IMR-90 (cell line): Measurements from ENCODE around the gene USP14. TPM values are rescaled to one million over a fixed set of nuclear protein-coding genes. Genes with fewer than 3 reads are reported as not detected.

ENCODE experiments used
- ATAC-seq: fragments of 200-7000 bp; cut with Tn5 transposase; 2 replicates; pipeline ENCODE4 v1.9.1; 2020; ENCODE audit warnings: low read depth, mild to moderate bottlenecking, moderate library complexity
- BruUV-seq: library from RNA; stranded (reverse); fragments of 400-500 nt; replicated peaks from 2 replicates; lab custom pipeline; 2021; lab: Mats Ljungman, UMichigan
- CTCF ChIA-PET: fragments of 300-600 bp; formaldehyde crosslinking; extraction: SDS; loops from one replicate; lab custom pipeline; 2021; ENCODE audit warnings: antibody characterized with exemption; lab: Yijun Ruan, JAX
- POLR2A ChIA-PET: fragments of 300-600 bp; sonication (Branson Sonifier 250); formaldehyde crosslinking; loops from one replicate; lab custom pipeline; 2022; ENCODE audit warnings: antibody characterized with exemption; ENCODE audit not compliant: unreplicated experiment; lab: Charles Lee
- DNase-seq: peaks from one replicate; pipeline ENCODE4 v3.0.0; 2013
- H2AFZ ChIP-seq: replicated peaks from 2 replicates; pipeline ENCODE3; 2013; ENCODE audit warnings: low read length, mild to moderate bottlenecking; ENCODE audit not compliant: poor library complexity
- H2AK5ac ChIP-seq: 2 replicates; pipeline ENCODE4 v1.6.1; 2013; ENCODE audit warnings: low read depth, low read length, inconsistent platforms
- H2AK9ac ChIP-seq: replicated peaks from 2 replicates; pipeline ENCODE3; 2013; ENCODE audit warnings: mild to moderate bottlenecking, low read depth, low read length, moderate library complexity; ENCODE audit not compliant: poor library complexity
- H2BK120ac ChIP-seq: 2 replicates; pipeline ENCODE4 v1.6.1; 2013; ENCODE audit warnings: low read depth, low read length, inconsistent platforms
- H2BK15ac ChIP-seq: 3 replicates; pipeline ENCODE4 v1.6.1; 2013; ENCODE audit warnings: low read depth, low read length, inconsistent platforms
- H2BK20ac ChIP-seq: 2 replicates; pipeline ENCODE4 v1.6.1; 2013; ENCODE audit warnings: low read depth, mild to moderate bottlenecking, inconsistent platforms, low read length, moderate library complexity
- H2BK5ac ChIP-seq: 2 replicates; pipeline ENCODE4 v1.6.1; 2013; ENCODE audit warnings: mild to moderate bottlenecking, low read depth, low read length, inconsistent platforms; ENCODE audit not compliant: poor library complexity, severe bottlenecking
- H3K14ac ChIP-seq: replicated peaks from 2 replicates; pipeline ENCODE4 v1.6.1; 2013; ENCODE audit warnings: low read depth, low read length, inconsistent platforms
- H3K18ac ChIP-seq: 2 replicates; pipeline ENCODE4 v1.6.1; 2013; ENCODE audit warnings: low read depth, low read length, control low read depth
- H3K23ac ChIP-seq: 2 replicates; pipeline ENCODE4 v1.6.1; 2013; ENCODE audit warnings: low read depth, low read length, inconsistent platforms
- H3K27ac ChIP-seq: 2 replicates; pipeline ENCODE4 v1.5.1; 2013; ENCODE audit warnings: mild to moderate bottlenecking, control low read depth, low read length; ENCODE audit not compliant: insufficient read depth
- H3K27me3 ChIP-seq: 2 replicates; pipeline ENCODE4 v1.6.1; 2013; ENCODE audit warnings: low read length; ENCODE audit not compliant: control insufficient read depth, insufficient read depth
- H3K36me3 ChIP-seq: 2 replicates; pipeline ENCODE4 v1.6.1; 2013; ENCODE audit warnings: low read length, mixed read lengths; ENCODE audit not compliant: control insufficient read depth, insufficient read depth
- H3K4ac ChIP-seq: 2 replicates; pipeline ENCODE4 v1.6.1; 2013; ENCODE audit warnings: low read depth, low read length, inconsistent platforms
- H3K4me1 ChIP-seq: 2 replicates; pipeline ENCODE4 v1.6.1; 2013; ENCODE audit warnings: low read length, mixed read lengths; ENCODE audit not compliant: control insufficient read depth, insufficient read depth
- H3K4me2 ChIP-seq: 2 replicates; pipeline ENCODE4 v1.6.1; 2013; ENCODE audit warnings: low read depth, mild to moderate bottlenecking, control low read depth, low read length, moderate library complexity
- H3K4me3 ChIP-seq: 2 replicates; pipeline ENCODE4 v1.5.1; 2013; ENCODE audit warnings: low read depth, mild to moderate bottlenecking, control low read depth, low read length, moderate library complexity; ENCODE audit not compliant: insufficient read depth
- H3K56ac ChIP-seq: 2 replicates; pipeline ENCODE4 v1.6.1; 2013; ENCODE audit warnings: low read length, inconsistent platforms; ENCODE audit not compliant: insufficient read depth; ENCODE audit errors: extremely low read depth
- H3K79me1 ChIP-seq, 2 experiments: 2 replicates each; pipeline ENCODE4 v1.6.1; 2013; ENCODE audit warnings: low read length in 2 of 2, inconsistent platforms in 1 of 2, low read depth in 1 of 2
- H3K9ac ChIP-seq: 2 replicates; pipeline ENCODE4 v1.6.1; 2013; ENCODE audit warnings: low read depth, low read length, control low read depth
- H3K9me1 ChIP-seq: 2 replicates; pipeline ENCODE4 v1.6.1; 2013; ENCODE audit warnings: low read length, inconsistent platforms; ENCODE audit not compliant: insufficient read depth
- H3K9me3 ChIP-seq: 2 replicates; pipeline ENCODE4 v1.6.1; 2013; ENCODE audit warnings: low read length; ENCODE audit not compliant: control insufficient read depth, insufficient read depth
- H4K20me1 ChIP-seq: 2 replicates; pipeline ENCODE4 v1.6.1; 2013; ENCODE audit warnings: low read length, inconsistent platforms; ENCODE audit not compliant: insufficient read depth
- H4K5ac ChIP-seq: 2 replicates; pipeline ENCODE4 v1.6.1; 2013; ENCODE audit warnings: mild to moderate bottlenecking, low read depth, low read length, control low read depth
- H4K8ac ChIP-seq, 2 experiments: 2 replicates each; pipeline ENCODE4 v1.6.1; 2013; ENCODE audit warnings: low read depth in 2 of 2, low read length in 2 of 2, control low read depth in 1 of 2, inconsistent platforms in 1 of 2
- H4K91ac ChIP-seq: 2 replicates; pipeline ENCODE4 v1.6.1; 2013; ENCODE audit warnings: low read depth, low read length, inconsistent platforms; ENCODE audit not compliant: insufficient read depth
- CEBPB ChIP-seq: IDR thresholded peaks from 2 replicates; pipeline ENCODE4 v1.6.1; 2012; ENCODE audit warnings: low read depth, low read length, improper control_type of control experiment
- CHD1 ChIP-seq: IDR thresholded peaks from 2 replicates; pipeline ENCODE4 v1.6.1; 2012; ENCODE audit warnings: low read depth, low read length, improper control_type of control experiment
- CTCF ChIP-seq: conservative IDR thresholded peaks from 2 replicates; pipeline ENCODE4 v1.5.1; 2012; ENCODE audit warnings: mild to moderate bottlenecking, low read depth, low read length, improper control_type of control experiment
- FOS ChIP-seq: fragments of 150-350 bp; IDR thresholded peaks from 2 replicates; pipeline ENCODE4 v1.6.1; 2016; ENCODE audit warnings: low read depth, low read length
- MAZ ChIP-seq: IDR thresholded peaks from 2 replicates; pipeline ENCODE4 v1.6.1; 2012; ENCODE audit warnings: low read depth, mild to moderate bottlenecking, low read length, improper control_type of control experiment, moderate library complexity, borderline replicate concordance
- MXI1 ChIP-seq: IDR thresholded peaks from 2 replicates; pipeline ENCODE4 v1.6.1; 2012; ENCODE audit warnings: low read depth, mild to moderate bottlenecking, low read length, moderate library complexity, borderline replicate concordance
- RAD21 ChIP-seq: IDR thresholded peaks from 2 replicates; pipeline ENCODE4 v1.6.1; 2012; ENCODE audit warnings: low read length, improper control_type of control experiment
- RFX5 ChIP-seq: IDR thresholded peaks from 2 replicates; pipeline ENCODE4 v1.8.0; 2012; ENCODE audit warnings: low read depth, mild to moderate bottlenecking, low read length, moderate library complexity
- USF2 ChIP-seq: fragments of 150-350 bp; IDR thresholded peaks from 2 replicates; pipeline ENCODE4 v1.6.1; 2017; ENCODE audit warnings: mild to moderate bottlenecking, antibody characterized with exemption, low read length, low read depth
- WGBS, 2 experiments: methylation state at CpG; one replicate each; pipeline versions ENCODE4 v1.1.5 to v1.1.7; 2013; ENCODE audit warnings: missing lambda C conversion rate in 2 of 2; ENCODE audit not compliant: insufficient read length in 1 of 2; ENCODE audit errors: extremely low coverage in 2 of 2; 5-methylcytosine and 5-hydroxymethylcytosine counted together
- dilution Hi-C: fragments of 300-500 bp; cut with HindIII; formaldehyde crosslinking; loops from one replicate; pipeline ENCODE4 v1.14.3; 2018; ENCODE audit warnings: low sequenced_read_pairs; ENCODE audit not compliant: unreplicated experiment
- in situ Hi-C: fragments of 300-500 bp; cut with MboI; formaldehyde crosslinking; loops from 3 replicates; pipeline ENCODE4 v1.14.3; 2019; ENCODE audit warnings: low sequenced_read_pairs, inconsistent platforms, mixed read lengths
- intact Hi-C: fragments of 100-400 bp; cut with micrococcal nuclease; formaldehyde crosslinking; loops from 2 replicates; pipeline ENCODE4 v1.10.0; 2022
- polyA plus RNA-seq, 3 experiments: library from polyadenylated mRNA; depleted of rRNA; stranded (reverse); fragments of >200 nt; gene quantifications; 2 replicates each; pipeline ENCODE4 v1.2.3, GENCODE V29; 2012; ENCODE audit warnings: low replicate concordance in 1 of 3
- total RNA-seq: library from RNA; depleted of rRNA; stranded (reverse); fragments of >200 nt; gene quantifications from 2 replicates; pipeline ENCODE4 v1.2.3, GENCODE V29; 2012

The USP14 gene
- total and polyA plus RNA-seq, 2 of the 4 experiments (the other 2 are of a cell fraction) = 11.5 to 32.4 TPM

- TF ChIP-seq FOS = no peak
- TF ChIP-seq RFX5 = no peak
- no peak for TF ChIP-seq MAZ
- no peak for TF ChIP-seq CTCF
- no peak for TF ChIP-seq USF2
- no peak for TF ChIP-seq RAD21
- TF ChIP-seq CHD1 = no peak
- no peak for TF ChIP-seq CEBPB
- TF ChIP-seq MXI1 = no peak
- CTCF ChIA-PET = no interaction called here
- H2AFZ ChIP-seq = no peak overlapping the region
- H3K4me3 ChIP-seq = no peak overlapping the region
- no peaks in the 10 kb centered on the region for H3K9me1 ChIP-seq
- H3K23ac ChIP-seq = no peak overlapping the region
- H3K79me1 ChIP-seq = peaks cover 15 to 25% of the 10 kb centered on the region in 2 experiments
- H4K20me1 ChIP-seq = no peaks in the 10 kb centered on the region
- no peak overlapping the region for H4K91ac ChIP-seq
- H3K36me3 ChIP-seq = peaks cover under 1% of the 10 kb centered on the region
- no peak overlapping the region for H3K27ac ChIP-seq
- POLR2A ChIA-PET = no interaction called here
- H3K9me3 ChIP-seq = no peaks in the 10 kb centered on the region
- no peak overlapping the region for H3K14ac ChIP-seq
- dilution Hi-C loops = no loop called here
- no peak overlapping the region for H3K4me2 ChIP-seq
- no peak overlapping the region for H2AK5ac ChIP-seq
- H3K9ac ChIP-seq = no peak overlapping the region
- H2BK120ac ChIP-seq = no peak overlapping the region
- in situ Hi-C loops = no loop called here
- DNase-seq (no peak), ATAC-seq (peak; percentile 46)
- no peak overlapping the region for H3K4ac ChIP-seq
- no peak overlapping the region for H2BK5ac ChIP-seq
- H3K56ac ChIP-seq = no peak overlapping the region
- intact Hi-C loops = loop anchor here (5.0 kb wide), 1 partner anchor 51 kb away; no protein-coding TSS in a partner anchor
- no peak overlapping the region for H3K18ac ChIP-seq
- H4K8ac ChIP-seq = no peak overlapping the region
- H2BK15ac ChIP-seq = no peak overlapping the region
- no peak overlapping the region for H2AK9ac ChIP-seq
- no TSS peak for BruUV-seq
- no peak overlapping the region for H4K5ac ChIP-seq
- H3K4me1 ChIP-seq = no peaks in the 10 kb centered on the region
- H3K27me3 ChIP-seq = no peaks in the 10 kb centered on the region
- H2BK20ac ChIP-seq = no peak overlapping the region
- WGBS, 2 experiments = no CpG with 5 or more reads among the region's 1 CpG
Observed at GRCh38 chr18:191725-192124, 33.4 kb downstream of the USP14 start.
